Urinary bladder (tissue), 4 donors: ENCODE results near the gene AGTPBP1. TPM values are rescaled to one million over a fixed set of nuclear protein-coding genes. Genes with fewer than 3 reads are reported as not detected.
"Not testable (repeated sequence)": the region's sequence is repeated elsewhere in the genome, so short reads cannot be mapped to it uniquely, and the experiment has no call there.

Experiments used
- DNase-seq: peaks from one replicate; pipeline ENCODE4 v3.0.0-alpha.2; 2015; ENCODE audit errors: extremely low spot score
- H3K27ac ChIP-seq: one replicate; pipeline ENCODE4 v1.5.1; 2013; ENCODE audit warnings: low read depth, mild to moderate bottlenecking, moderate library complexity
- H3K36me3 ChIP-seq: one replicate; pipeline ENCODE4 v1.6.1; 2013; ENCODE audit warnings: mild to moderate bottlenecking, moderate library complexity; ENCODE audit not compliant: insufficient read depth
- H3K4me1 ChIP-seq: one replicate; pipeline ENCODE4 v1.6.1; 2013; ENCODE audit warnings: mild to moderate bottlenecking, moderate library complexity; ENCODE audit not compliant: insufficient read depth
- H3K4me3 ChIP-seq: one replicate; pipeline ENCODE4 v1.5.1; 2013; ENCODE audit warnings: low read depth, low read length
- WGBS: extraction: QIAGEN DNeasy Blood & Tissue Kit; methylation state at CpG from one replicate; pipeline ENCODE4 v1.1.7; 2013; 5-methylcytosine and 5-hydroxymethylcytosine counted together
- polyA plus RNA-seq: library from polyadenylated mRNA; stranded (reverse); fragments of 200-250 nt; gene quantifications from one replicate; pipeline ENCODE4 v1.2.3, GENCODE V29; 2013
- total RNA-seq: library from RNA; depleted of rRNA; stranded (reverse); fragments of >200 nt; gene quantifications from one replicate; pipeline ENCODE4 v1.2.3, GENCODE V29; 2014
- donor health status: healthy with polysubstance abuse.
- donor health status: healthy.

Gene AGTPBP1
- total and polyA plus RNA-seq, 2 donors = 5.5 to 31.3 TPM

DNA sequence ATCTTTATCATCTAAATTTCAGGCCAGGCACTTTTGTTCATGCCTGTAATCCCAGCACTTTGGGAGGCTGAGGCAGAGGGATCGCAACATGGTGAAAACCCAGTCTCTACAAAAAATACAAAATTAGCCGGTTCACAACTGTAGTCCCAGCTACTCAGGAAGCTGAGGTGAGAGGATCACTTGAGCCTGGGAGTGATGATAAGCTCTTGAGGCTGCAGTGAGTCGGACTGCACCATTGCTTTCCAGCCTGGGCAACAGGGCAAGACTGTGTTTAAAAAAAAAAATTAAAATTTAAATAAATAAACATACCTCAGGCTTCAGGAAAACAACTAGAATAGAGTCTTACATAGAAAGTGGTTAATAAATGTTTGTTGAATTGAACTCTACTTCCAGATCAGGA lies 147.4 kb downstream of the AGTPBP1 start:
- no peak overlapping the region for H3K4me3 ChIP-seq
- no peak overlapping the region for H3K27ac ChIP-seq
- no peak for DNase-seq
- H3K4me1 ChIP-seq = no peaks in the 10 kb centered on the region
- WGBS = 79% methylated on average over 3 of the region's 3 CpGs
- no peaks in the 10 kb centered on the region for H3K36me3 ChIP-seq

DNA sequence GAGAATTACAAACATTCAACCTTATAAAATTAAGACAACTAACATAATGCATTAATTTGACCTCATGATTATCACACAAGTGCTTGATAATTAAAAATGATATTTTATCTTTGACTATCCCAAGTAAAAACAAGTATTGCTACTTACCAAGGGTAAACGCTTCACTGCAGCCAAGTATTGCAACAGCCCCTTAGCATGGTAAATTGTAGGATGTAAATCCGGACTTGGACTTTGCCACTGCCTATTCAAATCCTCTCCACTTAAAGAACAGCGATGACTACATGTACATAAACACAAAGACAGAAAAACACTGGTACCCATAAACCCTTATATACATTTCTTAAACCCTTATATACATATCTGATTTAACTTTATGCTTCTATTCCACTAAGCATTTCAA lies 155.1 kb downstream of the AGTPBP1 start:
- DNase-seq = no peak
- WGBS = 92% methylated on average over 3 of the region's 3 CpGs
- H3K4me1 ChIP-seq = no peaks in the 10 kb centered on the region
- H3K36me3 ChIP-seq = no peaks in the 10 kb centered on the region
- H3K27ac ChIP-seq = no peak overlapping the region
- no peak overlapping the region for H3K4me3 ChIP-seq

DNA sequence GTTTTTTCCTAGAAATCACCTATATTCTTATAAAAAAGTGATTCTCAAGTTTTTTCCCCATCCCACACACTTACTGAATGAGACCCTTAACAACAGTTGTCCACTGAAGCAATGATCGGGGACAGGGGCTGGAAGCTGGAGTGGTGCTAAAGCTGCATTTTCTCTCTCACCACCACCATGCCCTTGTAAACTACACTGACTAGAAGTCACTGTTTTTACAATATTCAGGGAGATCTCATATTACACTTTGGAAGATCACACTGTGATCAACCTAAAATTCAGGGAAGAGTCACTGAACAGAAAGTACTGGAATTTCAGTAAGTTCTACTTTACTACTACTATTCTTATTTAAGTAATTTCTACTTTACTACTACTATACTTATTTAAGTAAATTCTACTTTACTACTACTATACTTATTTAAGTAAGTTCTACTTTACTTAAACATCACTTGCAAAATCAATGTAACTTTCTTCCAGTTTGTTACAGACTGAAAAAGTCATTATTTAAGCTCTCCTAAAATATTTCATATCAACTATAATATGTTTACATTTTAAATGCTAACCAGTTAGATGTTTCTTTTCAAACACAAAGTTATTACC lies 164.3 kb downstream of the AGTPBP1 start:
- Histone ChIP-seq H3K4me3 (no peak overlapping the region), H3K27ac (no peak overlapping the region), H3K4me1 (no peaks in the 10 kb centered on the region), H3K36me3 (no peaks in the 10 kb centered on the region)
- no peak for DNase-seq
- 76% methylated on average over 1 of the region's 1 CpG for WGBS

DNA sequence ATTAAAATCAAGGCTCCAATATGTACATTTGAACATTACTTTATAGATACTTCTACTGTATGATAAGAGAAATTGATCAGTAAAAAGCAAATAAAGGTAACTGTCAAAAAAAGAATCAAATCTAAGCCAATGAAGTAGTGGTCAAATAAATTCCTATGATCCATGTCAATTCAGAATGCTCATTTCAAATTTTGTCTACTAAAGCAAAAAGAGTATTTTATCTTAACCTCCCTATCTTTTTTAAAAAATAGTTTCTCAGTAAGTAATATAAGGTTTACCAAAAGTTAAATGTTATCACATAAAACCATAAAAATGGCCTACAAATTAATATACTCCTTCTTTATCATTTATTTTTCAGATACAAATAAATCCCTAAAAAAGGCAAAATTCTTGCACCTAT lies 165.9 kb downstream of the AGTPBP1 start:
- no peak overlapping the region for H3K4me3 ChIP-seq
- no peaks in the 10 kb centered on the region for H3K4me1 ChIP-seq
- no peak overlapping the region for H3K27ac ChIP-seq
- no peaks in the 10 kb centered on the region for H3K36me3 ChIP-seq
- DNase-seq = no peak

DNA sequence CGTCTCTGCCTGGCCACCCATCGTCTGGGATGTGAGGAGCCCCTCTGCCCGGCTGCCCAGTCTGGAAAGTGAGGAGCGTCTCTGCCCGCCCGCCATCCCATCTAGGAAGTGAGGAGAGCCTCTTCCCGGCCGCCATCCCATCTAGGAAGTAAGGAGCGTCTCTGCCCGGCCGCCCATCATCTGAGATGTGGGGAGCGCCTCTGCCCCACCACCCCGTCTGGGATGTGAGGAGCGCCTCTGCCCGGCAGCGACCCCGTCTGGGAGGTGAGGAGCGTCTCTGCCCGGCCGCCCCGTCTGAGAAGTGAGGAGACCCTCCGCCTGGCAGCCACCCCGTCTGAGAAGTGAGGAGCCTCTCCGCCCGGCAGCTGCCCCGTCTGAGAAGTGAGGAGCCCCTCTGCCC lies 168.2 kb downstream of the AGTPBP1 start:
- not testable (repeated sequence) for DNase-seq, H3K27ac ChIP-seq, H3K4me1 ChIP-seq, H3K4me3 ChIP-seq, H3K36me3 ChIP-seq
- whole genome bisulfite sequencing = 98% methylated on average over 24 of the region's 26 CpGs

DNA sequence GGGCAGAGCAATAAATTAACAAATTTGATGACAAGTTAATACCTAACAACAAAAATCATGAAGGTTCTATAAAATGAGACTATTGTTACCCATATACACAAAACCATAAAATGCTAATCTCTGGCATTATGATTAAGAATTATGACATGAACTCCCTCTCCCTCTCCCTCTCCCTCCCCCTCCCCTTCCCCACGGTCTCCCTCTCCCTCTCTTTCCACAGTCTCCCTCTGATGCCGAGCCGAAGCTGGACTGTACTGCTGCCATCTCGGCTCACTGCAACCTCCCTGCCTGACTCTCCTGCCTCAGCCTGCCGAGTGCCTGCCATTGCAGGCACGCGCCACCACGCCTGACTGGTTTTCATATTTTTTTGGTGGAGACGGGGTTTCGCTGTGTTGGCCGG lies 168.8 kb downstream of the AGTPBP1 start:
- H3K4me3 ChIP-seq, H3K27ac ChIP-seq, DNase-seq, H3K4me1 ChIP-seq, H3K36me3 ChIP-seq: not testable (repeated sequence)
- WGBS = 98% methylated on average over 11 of the region's 11 CpGs

DNA sequence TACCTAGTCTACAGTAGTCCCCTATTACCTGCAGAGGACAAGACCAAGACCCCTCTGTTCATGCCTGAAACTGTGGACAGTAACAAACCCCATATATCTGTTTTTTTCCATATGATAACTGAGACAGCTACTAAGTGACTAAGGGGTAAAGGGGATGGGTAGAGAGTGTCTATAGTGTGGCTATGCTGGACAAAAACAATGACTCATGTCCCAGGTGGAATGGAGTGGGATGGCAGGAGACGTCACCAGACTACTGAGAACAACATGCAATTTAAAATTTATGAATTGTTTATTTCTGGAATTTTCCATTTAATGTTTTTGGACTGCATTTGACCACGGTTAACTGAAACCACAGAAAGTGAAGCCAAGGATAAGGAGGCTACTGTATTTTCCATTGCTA lies 171.8 kb downstream of the AGTPBP1 start:
- Histone ChIP-seq H3K4me1 (no peaks in the 10 kb centered on the region), H3K36me3 (no peaks in the 10 kb centered on the region), H3K4me3 (no peak overlapping the region), H3K27ac (no peak overlapping the region)
- no peak for DNase-seq
- 58% methylated on average over 2 of the region's 2 CpGs for WGBS

DNA sequence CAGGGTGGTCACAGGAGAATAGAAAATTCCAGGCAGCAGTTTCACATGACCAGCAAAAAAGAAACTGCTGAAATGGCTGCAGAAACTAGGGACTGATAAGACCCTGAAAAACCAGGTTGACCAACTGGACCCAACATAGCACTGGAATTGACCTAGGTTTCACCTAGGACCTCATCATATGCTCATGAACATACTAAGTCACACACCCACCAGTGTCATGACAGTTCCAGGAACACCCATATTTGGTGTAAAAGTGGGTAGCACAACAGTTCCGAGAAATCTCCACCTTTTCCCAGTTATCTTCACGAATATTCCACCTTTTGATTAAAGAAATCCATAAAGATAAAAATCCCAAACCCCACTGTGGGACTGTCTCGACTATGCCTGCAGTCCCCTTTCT lies 182.2 kb downstream of the AGTPBP1 start:
- WGBS = 86% methylated on average over 3 of the region's 3 CpGs
- H3K27ac ChIP-seq = no peak overlapping the region
- DNase-seq = no peak
- H3K4me1 ChIP-seq = no peaks in the 10 kb centered on the region
- H3K4me3 ChIP-seq = no peak overlapping the region
- no peaks in the 10 kb centered on the region for H3K36me3 ChIP-seq

DNA sequence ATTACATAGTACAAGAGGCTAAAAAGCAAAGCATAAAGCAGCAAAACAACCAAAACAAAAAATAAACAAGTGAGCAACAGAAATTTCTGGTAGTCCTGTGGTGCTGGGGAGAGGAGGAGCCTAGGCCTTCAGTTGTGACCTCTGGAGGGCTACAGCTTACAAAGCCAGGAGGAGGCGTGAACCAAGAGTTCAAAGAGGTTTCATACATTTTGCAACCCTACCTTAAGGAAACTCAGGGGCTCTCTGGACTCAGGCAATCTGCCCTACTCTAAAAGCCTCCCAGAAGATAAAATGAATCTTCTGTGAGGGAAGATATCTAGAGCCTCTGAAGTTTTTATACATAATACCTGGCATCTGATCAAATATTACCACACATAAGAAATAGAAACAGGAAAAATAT lies 187.4 kb downstream of the AGTPBP1 start:
- DNase-seq = no peak
- H3K27ac ChIP-seq = no peak overlapping the region
- 90% methylated on average over 1 of the region's 1 CpG for whole genome bisulfite sequencing
- no peak overlapping the region for H3K4me3 ChIP-seq
- no peaks in the 10 kb centered on the region for H3K36me3 ChIP-seq
- H3K4me1 ChIP-seq = no peaks in the 10 kb centered on the region

DNA sequence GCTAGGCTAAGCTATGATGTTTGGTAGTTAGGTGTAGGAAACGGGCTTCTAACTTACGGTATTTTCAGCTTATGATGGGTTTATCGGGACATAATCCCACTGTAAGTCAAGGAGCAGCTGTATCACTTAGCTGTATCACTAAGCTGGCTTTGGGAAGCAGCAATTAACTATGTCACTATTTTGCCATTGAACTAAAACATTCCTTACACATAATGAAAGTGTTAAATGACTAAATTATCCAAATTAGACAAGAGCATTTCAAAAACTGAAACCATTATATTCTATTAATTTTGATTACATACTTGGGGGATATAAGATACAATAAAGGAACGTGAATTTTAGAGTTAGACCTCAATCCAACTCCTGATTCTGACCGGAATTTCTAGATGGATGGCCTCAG lies 188.3 kb downstream of the AGTPBP1 start:
- H3K4me1 ChIP-seq = no peaks in the 10 kb centered on the region
- no peak overlapping the region for H3K4me3 ChIP-seq
- H3K27ac ChIP-seq = no peak overlapping the region
- DNase-seq = no peak
- H3K36me3 ChIP-seq = no peaks in the 10 kb centered on the region
- 89% methylated on average over 5 of the region's 5 CpGs for WGBS

DNA sequence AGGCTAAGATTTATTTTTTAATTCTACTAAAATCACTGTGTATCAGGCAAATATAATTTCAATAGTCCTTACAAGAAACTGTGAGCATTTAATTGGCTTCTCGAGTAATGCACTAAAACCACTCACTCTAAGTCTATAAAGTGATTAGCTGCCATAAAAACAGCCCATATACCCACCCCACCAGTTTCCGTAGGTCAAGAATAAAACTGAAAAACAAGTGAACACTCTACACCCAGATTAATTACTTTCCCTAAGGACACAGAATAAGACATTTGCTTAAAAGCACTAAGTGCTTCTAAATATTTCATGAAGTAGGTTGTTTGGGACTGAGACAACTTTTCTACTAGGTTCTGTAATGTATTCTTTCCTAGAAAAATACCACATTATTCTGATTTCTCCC lies 194.2 kb downstream of the AGTPBP1 start:
- 74% methylated on average over 2 of the region's 2 CpGs for WGBS
- no peaks in the 10 kb centered on the region for H3K4me1 ChIP-seq
- H3K4me3 ChIP-seq = no peak overlapping the region
- DNase-seq = no peak
- H3K27ac ChIP-seq = no peak overlapping the region
- no peaks in the 10 kb centered on the region for H3K36me3 ChIP-seq

DNA sequence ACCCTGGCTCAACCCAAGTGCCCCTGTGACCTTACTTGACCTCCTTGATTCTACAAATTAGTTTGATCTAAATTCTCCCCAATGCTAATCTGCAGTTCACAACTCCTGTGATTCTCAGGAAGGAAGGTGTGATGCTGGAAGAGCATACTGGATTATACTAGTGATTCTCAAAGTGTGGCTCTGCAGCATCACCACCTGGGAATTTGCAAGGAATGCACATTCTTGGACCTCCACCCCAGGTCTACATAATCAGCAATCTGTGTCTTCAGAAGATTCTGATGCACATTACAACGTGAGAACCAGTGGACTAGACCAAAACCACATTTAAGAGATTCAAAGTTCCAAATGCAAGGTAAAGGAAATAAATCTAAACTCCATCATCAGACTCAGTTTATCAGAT lies 198.6 kb downstream of the AGTPBP1 start:
- DNase-seq = no peak
- H3K4me3 ChIP-seq = no peak overlapping the region
- WGBS = 71% methylated on average over 1 of the region's 1 CpG
- H3K27ac ChIP-seq = no peak overlapping the region
- H3K4me1 ChIP-seq = no peaks in the 10 kb centered on the region
- no peaks in the 10 kb centered on the region for H3K36me3 ChIP-seq

DNA sequence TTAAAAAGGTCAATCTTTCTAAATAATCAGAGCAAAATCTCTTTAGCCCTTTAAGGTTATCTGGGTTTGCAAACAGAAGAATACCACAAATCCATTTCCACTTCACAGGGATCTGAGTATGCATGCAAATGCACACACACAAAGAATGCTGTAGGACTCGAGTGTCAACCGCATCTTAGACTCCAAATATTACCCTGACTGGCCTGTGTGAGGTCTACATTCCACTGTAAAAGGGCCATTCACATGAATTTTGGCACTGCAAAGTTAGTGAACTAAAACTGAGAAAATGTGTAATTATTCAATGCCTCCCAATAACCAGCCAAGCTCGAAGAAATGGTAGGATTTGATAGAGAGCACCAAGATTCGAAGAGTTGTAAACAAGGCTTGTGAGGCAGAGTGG lies 199.9 kb downstream of the AGTPBP1 start:
- H3K36me3 ChIP-seq = no peaks in the 10 kb centered on the region
- H3K27ac ChIP-seq = no peak overlapping the region
- H3K4me3 ChIP-seq = no peak overlapping the region
- H3K4me1 ChIP-seq = no peaks in the 10 kb centered on the region
- WGBS = 62% methylated on average over 4 of the region's 4 CpGs
- DNase-seq = no peak

DNA sequence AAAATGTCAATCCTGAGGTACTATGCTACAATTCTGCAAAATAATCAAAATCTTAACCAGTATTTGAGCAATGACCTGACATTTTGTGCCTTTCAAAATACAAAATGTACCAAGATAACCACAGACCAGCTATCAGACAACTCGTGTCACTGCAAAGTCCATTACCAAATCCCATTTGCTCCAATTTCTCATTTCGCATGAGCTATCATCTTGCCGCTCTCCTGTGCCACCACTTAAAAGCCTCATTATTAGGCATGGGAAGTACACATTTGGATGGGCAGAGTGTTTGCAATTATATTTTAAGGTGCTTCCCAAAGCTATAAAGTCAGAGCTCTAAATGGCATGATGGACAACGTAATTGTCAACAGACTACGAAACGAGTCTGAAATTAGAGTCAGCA lies 205.2 kb downstream of the AGTPBP1 start:
- H3K36me3 ChIP-seq = no peaks in the 10 kb centered on the region
- no peaks in the 10 kb centered on the region for H3K4me1 ChIP-seq
- H3K4me3 ChIP-seq = no peak overlapping the region
- no peak overlapping the region for H3K27ac ChIP-seq
- no peak for DNase-seq
- WGBS = 74% methylated on average over 6 of the region's 6 CpGs

DNA sequence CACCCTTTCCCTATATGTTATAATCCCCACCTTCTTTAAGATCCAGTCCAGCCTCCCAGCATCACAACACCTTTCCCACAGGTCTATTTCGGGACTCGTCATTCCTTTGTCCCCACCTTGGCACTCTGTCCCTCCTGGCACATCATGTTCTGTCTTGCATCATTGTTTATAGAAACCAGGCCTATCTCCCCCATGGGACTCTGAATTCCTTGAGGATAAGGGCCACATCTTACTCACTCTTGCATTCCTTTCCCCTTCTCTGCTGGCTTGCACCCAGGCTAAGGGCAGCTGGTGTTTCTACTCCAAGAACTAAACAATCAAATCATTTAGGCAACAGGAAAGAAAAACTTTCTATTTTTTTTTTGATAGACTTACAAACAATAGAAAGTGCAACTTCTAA lies 205.7 kb downstream of the AGTPBP1 start:
- 28% methylated on average over 2 of the region's 2 CpGs for WGBS
- no peak for DNase-seq

More for the DNA sequence above, 205.7 kb downstream of the AGTPBP1 start:
- Histone ChIP-seq H3K4me3 (no peak overlapping the region), H3K4me1 (no peaks in the 10 kb centered on the region), H3K36me3 (no peaks in the 10 kb centered on the region), H3K27ac (no peak overlapping the region)
